ENCODE results near the gene DAPK3.

DAPK3 gene

DNA sequence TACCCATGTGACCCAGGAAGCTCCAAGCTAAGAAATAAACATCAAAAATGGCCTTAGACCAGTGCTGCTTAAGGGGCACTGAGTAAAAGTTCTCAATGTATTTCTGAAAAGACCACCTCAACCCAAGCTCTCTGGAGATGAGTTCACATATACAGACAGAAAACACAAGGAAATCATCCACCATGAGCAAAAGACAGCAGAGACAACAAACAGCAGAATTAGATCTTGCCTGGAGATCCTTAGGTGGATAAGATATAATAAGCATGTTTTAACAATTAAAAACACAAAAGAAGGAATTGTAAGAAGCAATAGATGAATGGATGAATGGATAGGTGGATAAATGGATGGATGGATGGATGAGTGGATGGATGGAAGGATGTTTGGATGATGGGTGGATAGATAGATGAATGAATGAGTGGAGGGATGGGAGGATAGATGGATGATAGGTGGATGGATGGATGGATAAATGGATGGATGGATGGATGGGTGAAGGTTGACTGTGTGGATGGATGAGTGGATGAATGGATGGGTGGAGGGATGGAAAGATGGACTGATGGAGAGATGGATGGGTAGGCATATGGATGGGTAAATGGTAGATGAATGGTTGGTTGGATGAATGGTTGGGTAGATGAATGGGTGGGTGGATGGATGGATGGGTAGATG, 47.7 kb downstream of the DAPK3 start:
- Histone ChIP-seq H3K36me3 (ENCODE audit: control insufficient read depth in 1 of 2, insufficient read depth in 2 of 2, low read depth in 1 of 2, low read length in 2 of 2) (peaks cover 0 to 2% of the 10 kb centered on the region in 2 experiments), H2BK120ac (ENCODE audit: low read depth, low read length) (no peak overlapping the region), H3K79me1 (replicated peaks; ENCODE audit: low read length, poor library complexity, severe bottlenecking) (no peaks in the 10 kb centered on the region), H3K4me1 (ENCODE audit: control insufficient read depth, insufficient read depth, low read depth, low read length) (no peaks in the 10 kb centered on the region), H3K4me2 (ENCODE audit: low read length, poor library complexity, severe bottlenecking) (no peak overlapping the region), H3K27ac (ENCODE audit: low read length, poor library complexity, severe bottlenecking) (no peak overlapping the region), H4K91ac (ENCODE audit: low read length) (no peak overlapping the region), H2AK5ac (ENCODE audit: low read length, severe bottlenecking) (no peak overlapping the region), H3K14ac (ENCODE audit: low read length in 2 of 2) (no peak overlapping the region), H3K27me3 (ENCODE audit: control insufficient read depth in 1 of 2, insufficient read depth in 1 of 2, low read length in 2 of 2) (peaks cover 0 to 8% of the 10 kb centered on the region in 2 experiments), H3K9me3 (ENCODE audit: control insufficient read depth, low read length) (peaks cover 27% of the 10 kb centered on the region), H2BK12ac (ENCODE audit: low read length in 2 of 2) (no peak overlapping the region), H2AFZ (ENCODE audit: low read depth, low read length) (no peak overlapping the region), H2BK15ac (ENCODE audit: low read depth, poor library complexity, severe bottlenecking) (no peak overlapping the region), H3K23ac (ENCODE audit: low read length in 2 of 2) (no peak overlapping the region), H2BK5ac (ENCODE audit: low read depth, low read length, poor library complexity, severe bottlenecking) (no peak overlapping the region), H3K4ac (ENCODE audit: low read depth in 1 of 2, low read length in 2 of 2) (no peak overlapping the region), H4K8ac (ENCODE audit: low read length) (no peak overlapping the region), H3K18ac (ENCODE audit: low read depth in 1 of 2, low read length in 2 of 2) (no peak overlapping the region), H3K4me3 (ENCODE audit: insufficient read depth in 1 of 2, low read depth in 1 of 2, low read length in 2 of 2) (no peak overlapping the region), H3K9ac (ENCODE audit: low read length) (no peak overlapping the region)
- DNase-seq = no peak

DNA sequence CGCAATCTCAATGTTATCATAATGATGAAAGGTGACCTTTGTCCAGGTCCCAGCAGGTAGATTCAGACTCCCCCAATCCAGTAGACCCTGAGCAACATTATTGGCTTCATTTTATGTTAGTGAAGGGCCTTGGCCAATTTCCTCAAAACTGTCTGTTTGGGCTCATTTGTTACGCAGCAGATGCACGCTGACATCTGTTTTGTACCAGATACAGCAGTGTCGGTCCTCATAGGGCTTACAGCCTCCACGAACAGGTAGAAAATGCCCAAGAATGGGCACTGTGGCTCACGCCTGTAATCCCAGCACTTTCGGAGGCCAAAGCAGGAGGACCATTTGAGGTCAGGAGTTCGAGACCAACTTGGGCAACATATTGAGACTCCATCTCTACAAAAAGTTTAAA, 51.1 kb downstream of the DAPK3 start:
- no peak overlapping the region for H2AFZ ChIP-seq (ENCODE audit: low read depth, low read length)
- peaks cover 29% of the 10 kb centered on the region for H3K9me3 ChIP-seq (ENCODE audit: control insufficient read depth, low read length)
- WGBS = 88% methylated on average over 8 of the region's 8 CpGs
- no peak overlapping the region for H2BK120ac ChIP-seq (ENCODE audit: low read depth, low read length)
- H3K4me2 ChIP-seq (ENCODE audit: low read length, poor library complexity, severe bottlenecking) = no peak overlapping the region
- no peak overlapping the region for H3K27ac ChIP-seq (ENCODE audit: low read length, poor library complexity, severe bottlenecking)
- H3K27me3 ChIP-seq (ENCODE audit: control insufficient read depth in 1 of 2, insufficient read depth in 1 of 2, low read length in 2 of 2) = no peaks in the 10 kb centered on the region
- no peak overlapping the region for H3K18ac ChIP-seq (ENCODE audit: low read depth in 1 of 2, low read length in 2 of 2)
- no peak overlapping the region for H4K91ac ChIP-seq (ENCODE audit: low read length)
- no peak overlapping the region for H2BK12ac ChIP-seq (ENCODE audit: low read length in 2 of 2)
- no peak overlapping the region for H3K23ac ChIP-seq (ENCODE audit: low read length in 2 of 2)
- DNase-seq = no peak
- no peaks in the 10 kb centered on the region for H3K4me1 ChIP-seq (ENCODE audit: control insufficient read depth, insufficient read depth, low read depth, low read length)
- no peak overlapping the region for H2BK5ac ChIP-seq (ENCODE audit: low read depth, low read length, poor library complexity, severe bottlenecking)
- no peak overlapping the region for H3K9ac ChIP-seq (ENCODE audit: low read length)
- H2AK5ac ChIP-seq (ENCODE audit: low read length, severe bottlenecking) = no peak overlapping the region
- H3K4ac ChIP-seq (ENCODE audit: low read depth in 1 of 2, low read length in 2 of 2) = no peak overlapping the region
- H4K8ac ChIP-seq (ENCODE audit: low read length) = no peak overlapping the region
- H3K36me3 ChIP-seq (ENCODE audit: control insufficient read depth in 1 of 2, insufficient read depth in 2 of 2, low read depth in 1 of 2, low read length in 2 of 2) = no peaks in the 10 kb centered on the region
- H3K14ac ChIP-seq (ENCODE audit: low read length in 2 of 2) = no peak overlapping the region
- H3K79me1 ChIP-seq (replicated peaks; ENCODE audit: low read length, poor library complexity, severe bottlenecking) = no peaks in the 10 kb centered on the region
- H2BK15ac ChIP-seq (ENCODE audit: low read depth, poor library complexity, severe bottlenecking) = no peak overlapping the region
- H3K4me3 ChIP-seq (ENCODE audit: insufficient read depth in 1 of 2, low read depth in 1 of 2, low read length in 2 of 2) = no peak overlapping the region

DNA sequence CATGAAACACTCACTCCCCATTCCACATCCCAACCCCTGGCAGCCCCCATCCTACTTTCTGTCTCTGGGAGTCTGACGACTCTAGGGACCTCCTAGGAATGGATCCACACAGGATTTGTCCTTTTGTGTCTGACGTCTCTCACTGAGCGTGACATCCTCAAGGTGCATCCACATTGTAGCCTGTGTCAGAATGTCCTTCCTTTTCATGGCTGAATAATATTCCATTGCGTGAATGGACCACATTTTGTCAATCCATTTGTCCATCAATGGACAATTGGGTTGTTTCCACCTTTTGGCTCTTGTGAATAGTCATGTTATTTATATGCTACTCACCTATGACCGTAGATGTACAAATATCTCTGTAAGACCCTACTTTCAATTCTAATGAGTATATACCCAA, 54.9 kb downstream of the DAPK3 start:
- H3K4me3 ChIP-seq (ENCODE audit: insufficient read depth in 1 of 2, low read depth in 1 of 2, low read length in 2 of 2) = no peak overlapping the region
- H3K4me2 ChIP-seq (ENCODE audit: low read length, poor library complexity, severe bottlenecking) = no peak overlapping the region
- H3K9me3 ChIP-seq (ENCODE audit: control insufficient read depth, low read length) = peaks cover 9% of the 10 kb centered on the region
- no peaks in the 10 kb centered on the region for H3K36me3 ChIP-seq (ENCODE audit: control insufficient read depth in 1 of 2, insufficient read depth in 2 of 2, low read depth in 1 of 2, low read length in 2 of 2)
- H3K27me3 ChIP-seq (ENCODE audit: control insufficient read depth in 1 of 2, insufficient read depth in 1 of 2, low read length in 2 of 2) = no peaks in the 10 kb centered on the region
- H2BK5ac ChIP-seq (ENCODE audit: low read depth, low read length, poor library complexity, severe bottlenecking) = no peak overlapping the region
- H3K4me1 ChIP-seq (ENCODE audit: control insufficient read depth, insufficient read depth, low read depth, low read length) = no peaks in the 10 kb centered on the region
- H2AFZ ChIP-seq (ENCODE audit: low read depth, low read length) = no peak overlapping the region
- no peak overlapping the region for H3K18ac ChIP-seq (ENCODE audit: low read depth in 1 of 2, low read length in 2 of 2)
- H2BK15ac ChIP-seq (ENCODE audit: low read depth, poor library complexity, severe bottlenecking) = no peak overlapping the region
- H2AK5ac ChIP-seq (ENCODE audit: low read length, severe bottlenecking) = no peak overlapping the region
- H4K8ac ChIP-seq (ENCODE audit: low read length) = no peak overlapping the region
- no peak overlapping the region for H2BK120ac ChIP-seq (ENCODE audit: low read depth, low read length)
- no peak overlapping the region for H3K4ac ChIP-seq (ENCODE audit: low read depth in 1 of 2, low read length in 2 of 2)
- H3K9ac ChIP-seq (ENCODE audit: low read length) = no peak overlapping the region
- no peak overlapping the region for H3K23ac ChIP-seq (ENCODE audit: low read length in 2 of 2)
- H3K79me1 ChIP-seq (replicated peaks; ENCODE audit: low read length, poor library complexity, severe bottlenecking) = no peaks in the 10 kb centered on the region
- no peak for DNase-seq
- no peak overlapping the region for H2BK12ac ChIP-seq (ENCODE audit: low read length in 2 of 2)
- H4K91ac ChIP-seq (ENCODE audit: low read length) = no peak overlapping the region
- no peak overlapping the region for H3K14ac ChIP-seq (ENCODE audit: low read length in 2 of 2)
- 96% methylated on average over 3 of the region's 5 CpGs for WGBS
- H3K27ac ChIP-seq (ENCODE audit: low read length, poor library complexity, severe bottlenecking) = no peak overlapping the region

DNA sequence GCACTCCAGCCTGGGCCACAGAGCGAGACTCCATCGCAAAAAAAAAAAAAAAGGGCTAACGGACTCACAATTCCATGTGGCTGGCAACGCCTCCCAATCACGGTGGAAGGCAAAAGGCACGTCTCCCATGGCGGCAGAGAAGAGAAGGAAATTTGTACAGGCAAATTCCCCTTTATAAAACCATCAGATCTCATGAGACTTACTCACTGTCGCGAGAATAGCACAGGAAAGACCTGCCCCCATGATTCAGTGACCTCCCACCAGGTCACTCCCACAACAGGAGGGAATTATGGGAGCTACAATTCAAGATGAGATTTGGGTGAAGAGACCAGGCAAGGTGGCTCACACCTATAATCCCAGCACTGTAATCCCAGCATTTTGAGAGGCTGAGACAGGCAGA, 56.7 kb downstream of the DAPK3 start:
- Histone ChIP-seq H3K4me2 (ENCODE audit: low read length, poor library complexity, severe bottlenecking) (no peak overlapping the region), H3K79me1 (replicated peaks; ENCODE audit: low read length, poor library complexity, severe bottlenecking) (no peaks in the 10 kb centered on the region), H3K4me1 (ENCODE audit: control insufficient read depth, insufficient read depth, low read depth, low read length) (no peaks in the 10 kb centered on the region), H3K14ac (ENCODE audit: low read length in 2 of 2) (no peak overlapping the region), H2BK5ac (ENCODE audit: low read depth, low read length, poor library complexity, severe bottlenecking) (no peak overlapping the region), H2BK12ac (ENCODE audit: low read length in 2 of 2) (no peak overlapping the region), H3K9ac (ENCODE audit: low read length) (no peak overlapping the region), H2AFZ (ENCODE audit: low read depth, low read length) (no peak overlapping the region), H3K23ac (ENCODE audit: low read length in 2 of 2) (no peak overlapping the region), H2BK15ac (ENCODE audit: low read depth, poor library complexity, severe bottlenecking) (no peak overlapping the region), H4K91ac (ENCODE audit: low read length) (no peak overlapping the region), H3K27ac (ENCODE audit: low read length, poor library complexity, severe bottlenecking) (no peak overlapping the region), H3K4ac (ENCODE audit: low read depth in 1 of 2, low read length in 2 of 2) (no peak overlapping the region), H3K36me3 (ENCODE audit: control insufficient read depth in 1 of 2, insufficient read depth in 2 of 2, low read depth in 1 of 2, low read length in 2 of 2) (no peaks in the 10 kb centered on the region), H2AK5ac (ENCODE audit: low read length, severe bottlenecking) (no peak overlapping the region), H3K9me3 (ENCODE audit: control insufficient read depth, low read length) (peaks cover 7% of the 10 kb centered on the region), H3K18ac (ENCODE audit: low read depth in 1 of 2, low read length in 2 of 2) (no peak overlapping the region), H3K4me3 (ENCODE audit: insufficient read depth in 1 of 2, low read depth in 1 of 2, low read length in 2 of 2) (no peak overlapping the region), H2BK120ac (ENCODE audit: low read depth, low read length) (no peak overlapping the region), H4K8ac (ENCODE audit: low read length) (no peak overlapping the region), H3K27me3 (ENCODE audit: control insufficient read depth in 1 of 2, insufficient read depth in 1 of 2, low read length in 2 of 2) (no peaks in the 10 kb centered on the region)
- no peak for DNase-seq
- WGBS = 76% methylated on average over 6 of the region's 9 CpGs

All from mesenchymal stem cell (in vitro differentiated cells and primary cell).